H9 (cell line): ENCODE data around the gene POC1B. TPM values are rescaled to one million over a fixed set of nuclear protein-coding genes. Genes with fewer than 3 reads are reported as not detected.

Source experiments
- DNase-seq: peaks from one replicate; pipeline ENCODE4 v3.0.0-alpha.2; 2017
- H2AFZ ChIP-seq: one replicate; pipeline ENCODE4 v1.6.1; 2013; ENCODE audit warnings: mild to moderate bottlenecking, low read length, control low read depth, moderate library complexity
- H2AK5ac ChIP-seq: 2 replicates; pipeline ENCODE4 v1.6.1; 2013; ENCODE audit warnings: low read length, control low read depth, mixed read lengths; ENCODE audit not compliant: insufficient read length
- H2BK120ac ChIP-seq: one replicate; pipeline ENCODE4 v1.6.1; 2013; ENCODE audit warnings: low read depth, mild to moderate bottlenecking, low read length, control low read depth, inconsistent platforms; ENCODE audit not compliant: poor library complexity, severe bottlenecking
- H2BK12ac ChIP-seq: 2 replicates; pipeline ENCODE4 v1.6.1; 2013; ENCODE audit warnings: low read length, control low read depth, mixed read lengths, low read depth; ENCODE audit not compliant: insufficient read length
- H2BK15ac ChIP-seq: 2 replicates; pipeline ENCODE4 v1.6.1; 2013; ENCODE audit warnings: low read depth, low read length, control low read depth
- H2BK20ac ChIP-seq: one replicate; pipeline ENCODE4 v1.6.1; 2013; ENCODE audit warnings: low read depth, mild to moderate bottlenecking, low read length, control low read depth, inconsistent platforms; ENCODE audit not compliant: poor library complexity, severe bottlenecking
- H2BK5ac ChIP-seq: 2 replicates; pipeline ENCODE4 v1.6.1; 2013; ENCODE audit warnings: low read length, control low read depth, mixed read lengths; ENCODE audit not compliant: insufficient read length
- H3K14ac ChIP-seq: 2 replicates; pipeline ENCODE4 v1.6.1; 2013; ENCODE audit warnings: low read length, control low read depth; ENCODE audit not compliant: insufficient read depth
- H3K18ac ChIP-seq: 2 replicates; pipeline ENCODE4 v1.6.1; 2013; ENCODE audit warnings: low read depth, mild to moderate bottlenecking, mixed read lengths, low read length, control low read depth; ENCODE audit not compliant: insufficient read length
- H3K23ac ChIP-seq: 2 replicates; pipeline ENCODE4 v1.6.1; 2013; ENCODE audit warnings: low read length, control low read depth, mixed read lengths, low read depth; ENCODE audit not compliant: insufficient read length
- H3K23me2 ChIP-seq: 2 replicates; pipeline ENCODE4 v1.6.1; 2013; ENCODE audit warnings: low read depth, mild to moderate bottlenecking, mixed read lengths, low read length, control low read depth; ENCODE audit not compliant: insufficient read length, poor library complexity, severe bottlenecking
- H3K27ac ChIP-seq: 2 replicates; pipeline ENCODE4 v1.5.1; 2013; ENCODE audit warnings: low read length, control low read depth, mixed read lengths, low read depth; ENCODE audit not compliant: insufficient read length
- H3K27me3 ChIP-seq: 2 replicates; pipeline ENCODE4 v1.6.1; 2013; ENCODE audit warnings: low read length, control low read depth, inconsistent platforms; ENCODE audit not compliant: insufficient read depth
- H3K4ac ChIP-seq: 2 replicates; pipeline ENCODE4 v1.6.1; 2013; ENCODE audit warnings: low read depth, mild to moderate bottlenecking, control low read depth, inconsistent platforms, low read length, moderate library complexity
- H3K4me1 ChIP-seq: 2 replicates; pipeline ENCODE4 v1.6.1; 2013; ENCODE audit warnings: low read length, control low read depth, inconsistent platforms; ENCODE audit not compliant: insufficient read depth
- H3K4me2 ChIP-seq: 2 replicates; pipeline ENCODE4 v1.6.1; 2013; ENCODE audit warnings: low read length, control low read depth, mixed read lengths; ENCODE audit not compliant: insufficient read length, insufficient read depth
- H3K56ac ChIP-seq: 2 replicates; pipeline ENCODE4 v1.6.1; 2013; ENCODE audit warnings: low read depth, mild to moderate bottlenecking, mixed read lengths, low read length, control low read depth; ENCODE audit not compliant: insufficient read length
- H3K79me1 ChIP-seq: 2 replicates; pipeline ENCODE4 v1.6.1; 2013; ENCODE audit warnings: low read depth, mild to moderate bottlenecking, moderate library complexity, low read length, control low read depth, inconsistent platforms; ENCODE audit not compliant: insufficient read depth, poor library complexity, severe bottlenecking
- H3K79me2 ChIP-seq: 2 replicates; pipeline ENCODE4 v1.6.1; 2013; ENCODE audit warnings: low read length, control low read depth, inconsistent platforms; ENCODE audit not compliant: insufficient read depth
- H3K9ac ChIP-seq: 2 replicates; pipeline ENCODE4 v1.6.1; 2013; ENCODE audit warnings: low read length, control low read depth, mixed read lengths; ENCODE audit not compliant: insufficient read length; ENCODE audit errors: extremely low read depth
- H3K9me3 ChIP-seq: one replicate; pipeline ENCODE4 v1.6.1; 2013; ENCODE audit warnings: low read depth, low read length, inconsistent platforms; ENCODE audit not compliant: control insufficient read depth
- H3T11ph ChIP-seq: one replicate; pipeline ENCODE4 v1.6.1; 2013; ENCODE audit warnings: mild to moderate bottlenecking, low read length, control low read depth, inconsistent platforms
- H4K20me1 ChIP-seq: one replicate; pipeline ENCODE4 v1.6.1; 2013; ENCODE audit not compliant: control insufficient read depth, insufficient read length, insufficient read depth
- H4K5ac ChIP-seq: 2 replicates; pipeline ENCODE4 v1.6.1; 2013; ENCODE audit warnings: low read depth, mild to moderate bottlenecking, mixed read lengths, low read length, control low read depth; ENCODE audit not compliant: insufficient read length
- H4K8ac ChIP-seq: replicated peaks from 2 replicates; pipeline ENCODE4 v1.6.1; 2013; ENCODE audit warnings: low read length, control low read depth, mixed read lengths, low read depth; ENCODE audit not compliant: insufficient read length
- H4K91ac ChIP-seq: 2 replicates; pipeline ENCODE4 v1.6.1; 2013; ENCODE audit warnings: low read depth, mild to moderate bottlenecking, moderate library complexity, mixed read lengths, low read length, control low read depth; ENCODE audit not compliant: insufficient read length
- H3K27ac Mint-ChIP-seq, 3 experiments: 2 replicates in 2 of 3; 3 replicates in 1 of 3; pipeline ENCODE4 v1.8.0; 2020 to 2021; ENCODE audit warnings: mixed read lengths in 3 of 3, mild to moderate bottlenecking in 1 of 3, moderate library complexity in 1 of 3
- H3K27me3 Mint-ChIP-seq: 2 replicates; pipeline ENCODE4 v1.8.0; 2021; ENCODE audit warnings: low read depth, mild to moderate bottlenecking, moderate library complexity, mixed read lengths
- H3K36me3 Mint-ChIP-seq, 3 experiments: 2 replicates in 2 of 3; 3 replicates in 1 of 3; pipeline ENCODE4 v1.8.0; 2020 to 2021; ENCODE audit warnings: low read depth in 3 of 3, mixed read lengths in 3 of 3; ENCODE audit not compliant: insufficient read depth in 1 of 3
- H3K4me1 Mint-ChIP-seq, 2 experiments: 2 replicates each; pipeline ENCODE4 v1.8.0; 2020; ENCODE audit warnings: mixed read lengths in 2 of 2
- H3K4me3 Mint-ChIP-seq, 2 experiments: 2 replicates in 1 of 2; 3 replicates in 1 of 2; pipeline ENCODE4 v1.8.0; 2020 to 2021; ENCODE audit warnings: mild to moderate bottlenecking in 2 of 2, mixed read lengths in 2 of 2, moderate library complexity in 1 of 2
- H3K9me3 Mint-ChIP-seq, 2 experiments: 2 replicates in 1 of 2; 3 replicates in 1 of 2; pipeline ENCODE4 v1.8.0; 2020; ENCODE audit warnings: mild to moderate bottlenecking in 2 of 2, mixed read lengths in 2 of 2, moderate library complexity in 1 of 2
- CTCF ChIP-seq: fragments of 200-600 bp; sonication (generic); conservative IDR thresholded peaks from 3 replicates; pipeline ENCODE4 v1.8.0; 2021; ENCODE audit warnings: antibody characterized with exemption, mild to moderate bottlenecking
- WGBS: extraction: QIAGEN DNeasy Blood & Tissue Kit; methylation state at CpG from one replicate; pipeline ENCODE4 v1.1.7; 2013; ENCODE audit warnings: missing lambda C conversion rate, low lambda C conversion rate, mixed read lengths; ENCODE audit not compliant: insufficient read length; ENCODE audit errors: extremely low coverage; 5-methylcytosine and 5-hydroxymethylcytosine counted together
- total RNA-seq: library from RNA; stranded (reverse); gene quantifications from 2 replicates; pipeline ENCODE4 v1.2.1, GENCODE V29; 2021

POC1B gene
- total RNA-seq, 1 experiment from 2014 or later = 12.5 TPM

DNA sequence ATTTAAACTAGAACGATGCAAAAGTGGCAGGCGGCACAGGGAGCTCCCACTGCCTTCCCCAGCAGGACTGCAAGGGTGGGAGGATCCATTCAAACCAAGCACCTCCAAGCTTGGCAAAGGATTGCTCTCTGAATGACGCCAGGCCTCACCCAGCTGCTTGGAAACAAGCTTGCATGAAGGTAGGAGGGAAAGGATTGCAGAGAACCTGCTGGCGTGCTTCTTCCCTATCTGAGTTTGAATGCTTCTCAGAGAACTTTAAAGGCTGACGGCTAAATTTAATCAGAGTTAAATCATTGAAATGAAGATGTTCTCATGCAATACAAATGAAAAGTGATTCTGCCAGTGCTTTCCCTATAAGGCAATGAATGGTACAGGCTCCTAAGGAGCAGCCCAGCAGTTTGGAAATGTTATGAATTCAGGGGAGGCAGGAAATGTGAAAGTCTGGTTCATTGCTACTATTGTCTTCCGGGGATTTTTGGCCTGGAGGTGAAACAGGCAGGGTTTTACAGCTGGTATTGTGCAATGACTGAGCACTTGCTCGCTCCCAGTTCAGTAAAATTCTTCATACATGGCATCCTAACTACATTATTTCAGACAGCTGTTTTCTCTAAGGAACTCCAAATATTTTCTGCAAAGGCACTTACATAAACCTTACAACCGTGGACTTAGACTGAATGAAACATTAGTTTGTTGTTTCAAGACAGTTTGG, 141.6 kb downstream of the POC1B start:
- Histone ChIP-seq H3K4me2 (no peak overlapping the region), H3K4me1 (peaks cover 11% of the 10 kb centered on the region; the same call in 1 of the 2 replicates), H3K27ac (no peak overlapping the region), H2BK5ac (no peak overlapping the region), H3K9me3 (no peaks in the 10 kb centered on the region), H2AFZ (no peak overlapping the region), H4K8ac (no peak overlapping the region), H3K27me3 (no peaks in the 10 kb centered on the region), H3K9ac (no peak overlapping the region), H3K23me2 (no peaks in the 10 kb centered on the region), H3K56ac (no peak overlapping the region), H3T11ph (no peak overlapping the region), H2AK5ac (no peak overlapping the region), H2BK12ac (no peak overlapping the region), H4K5ac (no peak overlapping the region), H2BK20ac (no peak overlapping the region), H3K79me1 (no peaks in the 10 kb centered on the region), H3K79me2 (no peaks in the 10 kb centered on the region), H4K20me1 (no peaks in the 10 kb centered on the region), H4K91ac (no peak overlapping the region), H3K23ac (no peak overlapping the region), H3K14ac (no peak overlapping the region; the same call in 1 of the 2 replicates), H3K18ac (no peak overlapping the region), H3K4ac (no peak overlapping the region), H2BK120ac (no peak overlapping the region), H2BK15ac (no peak overlapping the region)
- H3K27me3 Mint-ChIP-seq = no peaks in the 10 kb centered on the region
- WGBS = no CpG with 5 or more reads among the region's 8 CpGs
- no peak overlapping the region for H3K4me3 Mint-ChIP-seq
- H3K4me1 Mint-ChIP-seq = peaks cover 29 to 31% of the 10 kb centered on the region in 2 experiments
- H3K36me3 Mint-ChIP-seq = no peaks in the 10 kb centered on the region; a peak in 1 of 7 replicates
- TF ChIP-seq CTCF = no peak
- H3K27ac Mint-ChIP-seq = peak overlapping the region; percentile 53 to 79 (median 62)
- no peaks in the 10 kb centered on the region for H3K9me3 Mint-ChIP-seq
- DNase-seq = peak; percentile 73
